K562 (cell line): ENCODE results near the gene PANK2. TPM values are rescaled to one million over a fixed set of nuclear protein-coding genes. Genes with fewer than 3 reads are reported as not detected.

Experiments
- ATAC-seq: fragments of 200-7000 bp; cut with Tn5 transposase; 3 replicates; pipeline ENCODE4 v1.9.1; 2020; ENCODE audit warnings: moderate library complexity
- BruUV-seq: library from RNA; stranded (reverse); fragments of 400-500 nt; replicated peaks from 2 replicates; lab custom pipeline; 2021; lab: Mats Ljungman, UMichigan
- CTCF ChIA-PET: fragments of 300-600 bp; formaldehyde crosslinking; extraction: SDS; loops from one replicate; lab custom pipeline; 2021; ENCODE audit warnings: low intra/inter-chr PET ratio; lab: Yijun Ruan, JAX
- POLR2A ChIA-PET: fragments of 300-600, 350-650 bp; sonication (Branson Sonifier 250); formaldehyde crosslinking; extraction: SDS; loops from one replicate; lab custom pipeline; 2021; ENCODE audit warnings: antibody characterized with exemption, inconsistent platforms; lab: Yijun Ruan, JAX
- DNase-seq, 4 experiments: peaks; one replicate each; pipeline versions ENCODE4 v3.0.0 to v3.0.0-alpha.2; 2011 to 2018; ENCODE audit warnings: low spot score in 3 of 4, mixed read lengths in 3 of 4; ENCODE audit errors: extremely low read depth in 1 of 4
- FAIRE-seq: peaks from 2 replicates; lab custom pipeline; 2011; peaks lifted over from hg19 to GRCh38; lab: Jason Lieb, UNC
- H2AFZ ChIP-seq: 2 replicates; pipeline ENCODE4 v1.6.0; 2011; ENCODE audit warnings: low read depth, low read length, control low read depth, inconsistent platforms
- H3K27ac ChIP-seq: fragments of 200-600 bp; 3 replicates; pipeline ENCODE4 v1.8.0; 2011; ENCODE audit warnings: low read depth, mild to moderate bottlenecking, control low read depth, inconsistent platforms, low read length, moderate library complexity, mixed read lengths; ENCODE audit errors: extremely low read depth
- H3K27me3 ChIP-seq, 2 experiments: fragments of 300-600 bp in 1 of 2; 2 replicates in 1 of 2; 3 replicates in 1 of 2; pipeline versions ENCODE4 v1.6.0 to v1.8.0; 2011; ENCODE audit warnings: inconsistent platforms in 2 of 2, low read length in 2 of 2, mild to moderate bottlenecking in 1 of 2, mixed read lengths in 1 of 2, moderate library complexity in 1 of 2; ENCODE audit not compliant: control insufficient read depth in 2 of 2, insufficient read depth in 2 of 2
- H3K36me3 ChIP-seq: fragments of 300-600 bp; 3 replicates; pipeline ENCODE4 v1.8.0; 2011; ENCODE audit warnings: mild to moderate bottlenecking, low read length, inconsistent platforms; ENCODE audit not compliant: control insufficient read depth, insufficient read depth
- H3K4me1 ChIP-seq, 2 experiments: fragments of 200-600 bp in 1 of 2; replicated peaks in 1 of 2; 2 replicates in 1 of 2; 3 replicates in 1 of 2; pipeline versions ENCODE4 v1.5.1 to v1.8.0; 2011; ENCODE audit warnings: inconsistent platforms in 2 of 2, low read length in 2 of 2, mild to moderate bottlenecking in 1 of 2, mixed read lengths in 1 of 2, moderate library complexity in 1 of 2; ENCODE audit not compliant: control insufficient read depth in 2 of 2, insufficient read depth in 2 of 2
- H3K4me2 ChIP-seq: 2 replicates; pipeline ENCODE4 v1.6.1; 2011; ENCODE audit warnings: low read length, control low read depth, inconsistent platforms, mixed read lengths; ENCODE audit not compliant: insufficient read depth
- H3K4me3 ChIP-seq: fragments of 200-600 bp; sonication (generic), shearing (Covaris generic); 2 replicates; pipeline ENCODE4 v1.5.1; 2016; ENCODE audit warnings: control low read depth, inconsistent platforms
- H3K79me2 ChIP-seq: fragments of 200-600 bp; 3 replicates; pipeline ENCODE4 v1.8.0; 2011; ENCODE audit warnings: low read length, inconsistent platforms; ENCODE audit not compliant: control insufficient read depth, insufficient read depth
- H3K9ac ChIP-seq, 2 experiments: 2 replicates each; pipeline versions ENCODE4 v1.6.0 to v1.6.1; 2011; ENCODE audit warnings: low read depth in 2 of 2, low read length in 2 of 2, control low read depth in 1 of 2, inconsistent platforms in 1 of 2, mild to moderate bottlenecking in 1 of 2, mixed read lengths in 1 of 2; ENCODE audit not compliant: insufficient read depth in 1 of 2
- H3K9me1 ChIP-seq: one replicate; pipeline ENCODE4 v1.6.0; 2011; ENCODE audit warnings: inconsistent platforms, mild to moderate bottlenecking, low read length, moderate library complexity; ENCODE audit not compliant: control insufficient read depth, insufficient read depth
- H3K9me3 ChIP-seq: replicated peaks from 2 replicates; pipeline ENCODE4 v1.5.1; 2011; ENCODE audit warnings: low read depth, low read length, inconsistent platforms; ENCODE audit not compliant: control insufficient read depth, insufficient read depth
- H4K20me1 ChIP-seq: replicated peaks from 2 replicates; pipeline ENCODE4 v1.6.1; 2011; ENCODE audit warnings: low read length, inconsistent platforms, mixed read lengths; ENCODE audit not compliant: control insufficient read depth, insufficient read depth
- ETV1 ChIP-seq: fragments of 450-650 bp; conservative IDR thresholded peaks from 2 replicates; pipeline ENCODE4 v1.6.1; 2016; ENCODE audit warnings: missing genetic modification characterization, control low read depth, low read depth, missing compliant biosample characterization
- MAFK ChIP-seq: IDR thresholded peaks from 2 replicates; pipeline ENCODE4 v1.6.1; 2011; ENCODE audit warnings: low read length, improper control_type of control experiment
- ZFX ChIP-seq: sonication (generic); formaldehyde crosslinking; IDR thresholded peaks from 2 replicates; pipeline ENCODE4 v1.8.0; 2022; ENCODE audit warnings: mild to moderate bottlenecking, missing genetic modification reagents, moderate library complexity
- ZHX1 ChIP-seq: fragments of 150-350 bp; conservative IDR thresholded peaks from 2 replicates; pipeline ENCODE4 v1.6.1; 2014; ENCODE audit warnings: low read length
- WGBS: fragments of 100-300 bp; shearing (Covaris generic); methylation state at CpG from one replicate; pipeline ENCODE4 v1.1.6; 2016; ENCODE audit warnings: low coverage, mixed read lengths; ENCODE audit not compliant: insufficient coverage; ENCODE audit errors: missing lambda C conversion rate; 5-methylcytosine and 5-hydroxymethylcytosine counted together
- in situ Hi-C: fragments of 300-500 bp; cut with MboI; formaldehyde crosslinking; loops from 4 replicates; pipeline ENCODE4 v1.15.0; 2018; ENCODE audit warnings: inconsistent platforms, mixed read lengths
- intact Hi-C: fragments of 100-400 bp; cut with micrococcal nuclease; formaldehyde crosslinking; loops from 2 replicates; pipeline ENCODE4 v1.14.2; 2022
- polyA plus RNA-seq, 8 experiments: library from polyadenylated mRNA; depleted of rRNA in 4 of 8; stranded (reverse) in 5 of 8; unstranded in 3 of 8; fragments of >200 nt; fragmentation: Nextera tagmentation in 2 of 8; fragmentation: Illumina TruSeq in 1 of 8; extraction: Ambion mirVana in 2 of 8; extraction: Trizol in 1 of 8; gene quantifications; 2 replicates each; pipeline versions ENCODE4 v1.2.1 to v1.2.3, GENCODE V29; 2011 to 2014; ENCODE audit warnings: inconsistent platforms in 1 of 8, missing spikeins in 1 of 8
- total RNA-seq, 7 experiments: library from RNA; depleted of rRNA in 6 of 7; stranded (reverse); fragments of >200 nt in 6 of 7; fragmentation: Illumina TruSeq in 2 of 7; extraction: Trizol in 2 of 7; gene quantifications; 2 replicates each; pipeline versions ENCODE4 v1.2.1 to v1.2.3, GENCODE V29; 2011 to 2021; ENCODE audit warnings: low replicate concordance in 1 of 7
- TF ChIP-seq, protein P1 (sequence below), 2 experiments: fragments of 450-650 bp in 1 of 2; sonication (generic) in 1 of 2; formaldehyde crosslinking; conservative IDR thresholded peaks; 2 replicates each; pipeline versions ENCODE4 v1.4.0 to v1.8.1; 2020 to 2022; ENCODE audit warnings: mild to moderate bottlenecking in 1 of 2, missing genetic modification reagents in 1 of 2

PANK2 gene
- total and polyA plus RNA-seq, 9 of the 15 experiments (the other 6 are each of a cell fraction or from before 2014, with no cell fraction given), result 14.9 to 43.5 (median 31.4) TPM

DNA sequence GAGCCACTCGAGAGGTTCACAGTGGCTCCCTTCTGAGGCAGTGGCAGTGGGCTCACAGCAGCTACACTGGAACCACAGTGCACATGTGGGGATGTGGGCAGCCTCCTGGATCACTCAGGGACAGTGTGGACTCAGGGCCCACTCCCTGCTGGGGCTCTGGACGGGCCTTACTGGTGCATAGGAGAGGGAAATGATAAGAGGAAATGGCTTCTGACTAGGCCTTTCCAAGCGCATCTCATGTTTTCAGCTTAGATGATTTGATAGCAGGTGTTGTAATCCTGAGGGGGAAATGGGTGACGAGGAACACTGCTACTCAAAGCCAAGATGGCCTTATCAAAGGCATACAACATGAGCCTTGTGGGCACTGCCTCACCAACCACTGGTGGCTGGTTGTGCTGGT lies 44.0 kb downstream of the PANK2 start:
- Histone ChIP-seq H3K79me2 (no peaks in the 10 kb centered on the region; the same call in 2 of the 3 replicates), H3K36me3 (peaks cover 64% of the 10 kb centered on the region), H3K4me2 (no peak overlapping the region), H3K9me3 (no peaks in the 10 kb centered on the region), H3K27me3 (no peaks in the 10 kb centered on the region), H3K9ac (peak overlapping the region in 1 of 2 experiments; percentile 54; a peak in 2 of 4 replicates), H3K4me1 (peaks cover 11 to 25% of the 10 kb centered on the region in 2 experiments; a peak in 3 of 5 replicates), H3K9me1 (peaks cover 4% of the 10 kb centered on the region), H2AFZ (no peak overlapping the region), H4K20me1 (0 out of 2 replicates have a peak, but pooled peaks cover 7% of the 10 kb centered on the region), H3K4me3 (no peak overlapping the region), H3K27ac (no peak overlapping the region)
- ATAC-seq (no peak), DNase-seq (no peak), FAIRE-seq (no peak)
- no TSS peak for BruUV-seq
- intact Hi-C loops (loop anchor here (5.0 kb wide), 1 partner anchor 159 kb away; no protein-coding TSS in a partner anchor), in situ Hi-C loops (no loop called here)
- ChIA-PET POLR2A (interaction anchor here (0.9 to 1.0 kb wide), 3 partner anchors 11 to 25 kb away, joined by 3 read pairs; no protein-coding TSS in a partner anchor), CTCF (no interaction called here)
- TF ChIP-seq ETV1 (tag), result 0 out of 2 replicates have a peak, but pooled peaks have one; percentile 11
- no peak for TF ChIP-seq MAFK
- TF ChIP-seq ZHX1, result no peak
- TF ChIP-seq, protein P1, sequence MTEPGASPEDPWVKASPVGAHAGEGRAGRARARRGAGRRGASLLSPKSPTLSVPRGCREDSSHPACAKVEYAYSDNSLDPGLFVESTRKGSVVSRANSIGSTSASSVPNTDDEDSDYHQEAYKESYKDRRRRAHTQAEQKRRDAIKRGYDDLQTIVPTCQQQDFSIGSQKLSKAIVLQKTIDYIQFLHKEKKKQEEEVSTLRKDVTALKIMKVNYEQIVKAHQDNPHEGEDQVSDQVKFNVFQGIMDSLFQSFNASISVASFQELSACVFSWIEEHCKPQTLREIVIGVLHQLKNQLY (CRISPR knock-in tag; conservative IDR thresholded peaks at IDR 0.05), result no peak
- 0 out of 2 replicates have a peak, but pooled peaks have one; percentile 30 for TF ChIP-seq ZFX (CRISPR knock-in tag)
- WGBS, result 64% methylated on average over 3 of the region's 4 CpGs
